ENCODE results near the gene BPIFB6.

Gene BPIFB6

DNA sequence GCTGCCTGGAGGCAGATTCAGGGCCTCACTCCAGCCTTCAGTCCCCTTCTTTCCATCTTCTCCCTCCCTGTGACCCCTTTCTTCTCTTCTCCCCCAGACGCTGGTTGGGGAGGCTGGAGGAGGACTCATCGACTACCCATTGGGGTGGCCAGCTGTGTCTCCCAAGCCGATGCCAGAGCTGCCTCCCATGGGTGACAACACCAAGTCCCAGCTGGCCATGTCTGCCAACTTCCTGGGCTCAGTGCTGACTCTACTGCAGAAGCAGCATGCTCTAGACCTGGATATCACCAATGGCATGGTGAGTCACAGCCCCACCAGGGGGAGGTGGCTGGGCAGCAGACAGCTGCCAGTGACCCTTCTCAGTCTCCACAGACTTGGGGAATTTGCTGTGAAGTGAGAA is 60.9 kb downstream of the BPIFB6 start:
- no peak for ATAC-seq

DNA sequence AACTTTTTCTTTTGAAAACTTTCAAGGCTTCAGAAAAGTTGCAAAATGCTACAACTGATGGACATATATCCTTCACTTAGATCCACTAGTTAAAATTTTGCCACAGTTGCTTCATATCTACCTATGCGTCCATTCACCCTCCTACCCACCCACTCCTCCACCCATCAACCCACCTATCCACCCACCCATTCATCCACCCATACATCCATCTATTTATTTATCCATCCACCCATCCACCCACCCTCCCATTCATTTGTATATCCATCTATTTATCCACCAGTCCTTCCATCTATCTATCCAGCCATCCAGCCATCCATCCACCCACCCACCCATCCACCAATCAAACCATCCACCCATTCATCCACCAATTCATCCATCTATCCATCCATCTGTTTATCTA is 61.6 kb downstream of the BPIFB6 start:
- ATAC-seq, result no peak
- no peak for DNase-seq

More for the DNA sequence above, 60.9 kb downstream of the BPIFB6 start:
- DNase-seq, result no peak

DNA sequence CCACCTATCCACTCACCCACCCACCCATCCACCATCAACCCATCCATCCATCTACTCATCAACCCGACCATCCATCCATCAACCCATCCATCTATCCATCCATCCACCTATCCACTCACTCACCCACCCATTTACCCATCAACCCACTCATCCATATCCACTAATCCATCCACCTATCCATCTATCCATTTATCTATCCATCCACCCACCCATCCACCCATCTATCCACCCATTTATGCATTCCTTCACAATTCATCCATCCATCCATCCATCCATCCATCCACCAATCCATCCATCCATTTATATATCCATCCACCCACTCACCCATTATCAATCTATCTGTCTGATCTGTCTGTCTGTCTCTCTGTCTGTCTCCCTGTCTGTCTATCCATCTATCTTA is 62.1 kb downstream of the BPIFB6 start:
- ATAC-seq, result no peak
- DNase-seq, result no peak

Data from stimulated activated naive CD8-positive, alpha-beta T cell treated with anti-CD3 and anti-CD28 coated beads, Interleukin-15, Interleukin-2, amounts not matched to agents 100 U/mL and 50 U/mL, for 24 hours (primary cell).